ENCODE results near the gene GCNT3.

DNA sequence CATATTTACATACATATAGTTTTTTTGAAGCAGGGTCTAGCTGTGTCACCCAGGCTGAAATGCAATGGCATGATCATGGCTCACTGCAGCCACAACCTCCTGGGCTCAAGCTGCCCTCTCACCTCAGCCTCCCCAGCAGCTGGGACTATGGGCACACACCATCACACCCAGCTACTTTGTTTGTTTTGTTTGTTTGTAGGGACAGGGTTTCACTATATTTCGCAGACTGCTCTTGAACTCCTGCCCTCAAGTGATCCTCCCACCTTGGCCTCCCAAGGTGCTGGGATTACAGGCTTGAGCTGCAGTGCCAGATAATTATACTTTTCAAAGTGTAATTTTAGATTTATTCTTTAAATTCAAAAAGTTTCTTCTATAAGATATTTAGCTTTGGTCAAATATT lies 35.5 kb downstream of the GCNT3 start:
- TF ChIP-seq, protein P1, sequence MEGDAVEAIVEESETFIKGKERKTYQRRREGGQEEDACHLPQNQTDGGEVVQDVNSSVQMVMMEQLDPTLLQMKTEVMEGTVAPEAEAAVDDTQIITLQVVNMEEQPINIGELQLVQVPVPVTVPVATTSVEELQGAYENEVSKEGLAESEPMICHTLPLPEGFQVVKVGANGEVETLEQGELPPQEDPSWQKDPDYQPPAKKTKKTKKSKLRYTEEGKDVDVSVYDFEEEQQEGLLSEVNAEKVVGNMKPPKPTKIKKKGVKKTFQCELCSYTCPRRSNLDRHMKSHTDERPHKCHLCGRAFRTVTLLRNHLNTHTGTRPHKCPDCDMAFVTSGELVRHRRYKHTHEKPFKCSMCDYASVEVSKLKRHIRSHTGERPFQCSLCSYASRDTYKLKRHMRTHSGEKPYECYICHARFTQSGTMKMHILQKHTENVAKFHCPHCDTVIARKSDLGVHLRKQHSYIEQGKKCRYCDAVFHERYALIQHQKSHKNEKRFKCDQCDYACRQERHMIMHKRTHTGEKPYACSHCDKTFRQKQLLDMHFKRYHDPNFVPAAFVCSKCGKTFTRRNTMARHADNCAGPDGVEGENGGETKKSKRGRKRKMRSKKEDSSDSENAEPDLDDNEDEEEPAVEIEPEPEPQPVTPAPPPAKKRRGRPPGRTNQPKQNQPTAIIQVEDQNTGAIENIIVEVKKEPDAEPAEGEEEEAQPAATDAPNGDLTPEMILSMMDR (IDR thresholded peaks at IDR 0.05) = no peak
- no peak for TF ChIP-seq POLR2A (IDR thresholded peaks at IDR 0.05)

All from Peyer's patch (tissue), 4 donors.